WERI-Rb-1 (cell line): ENCODE data around the gene PCBP2.
A peak's percentile ranks its signal among the peaks of the same experiment; 100 is the strongest.

ENCODE experiments used
- DNase-seq: peaks from one replicate; pipeline ENCODE4 v3.0.0-alpha.2; 2020
- H3K27ac ChIP-seq: fragments of 250-450 bp; sonication (Bioruptor Pico); 2 replicates; pipeline ENCODE4 v1.5.1; 2020; ENCODE audit warnings: mild to moderate bottlenecking, moderate library complexity
- H3K27me3 ChIP-seq: fragments of 250-450 bp; sonication (Bioruptor Pico); 2 replicates; pipeline ENCODE4 v1.5.1; 2021; ENCODE audit warnings: mild to moderate bottlenecking, low read depth, moderate library complexity; ENCODE audit not compliant: insufficient read depth, severe bottlenecking
- H3K36me3 ChIP-seq: fragments of 250-450 bp; sonication (Bioruptor Pico); 2 replicates; pipeline ENCODE4 v1.5.1; 2020; ENCODE audit warnings: mild to moderate bottlenecking, moderate library complexity
- H3K4me3 ChIP-seq: 2 replicates; pipeline ENCODE4 v1.5.1; 2011; ENCODE audit warnings: low read depth, mild to moderate bottlenecking, control low read depth, low read length
- H3K9me3 ChIP-seq: fragments of 250-450 bp; sonication (Bioruptor Pico); 2 replicates; pipeline ENCODE4 v1.5.1; 2021; ENCODE audit warnings: mild to moderate bottlenecking, moderate library complexity; ENCODE audit not compliant: severe bottlenecking
- TF ChIP-seq, protein P1 (sequence below): IDR thresholded peaks from 2 replicates; pipeline ENCODE4 v1.5.1; 2011; ENCODE audit warnings: low read depth, mild to moderate bottlenecking, control low read depth, inconsistent platforms, low read length

Gene PCBP2

DNA sequence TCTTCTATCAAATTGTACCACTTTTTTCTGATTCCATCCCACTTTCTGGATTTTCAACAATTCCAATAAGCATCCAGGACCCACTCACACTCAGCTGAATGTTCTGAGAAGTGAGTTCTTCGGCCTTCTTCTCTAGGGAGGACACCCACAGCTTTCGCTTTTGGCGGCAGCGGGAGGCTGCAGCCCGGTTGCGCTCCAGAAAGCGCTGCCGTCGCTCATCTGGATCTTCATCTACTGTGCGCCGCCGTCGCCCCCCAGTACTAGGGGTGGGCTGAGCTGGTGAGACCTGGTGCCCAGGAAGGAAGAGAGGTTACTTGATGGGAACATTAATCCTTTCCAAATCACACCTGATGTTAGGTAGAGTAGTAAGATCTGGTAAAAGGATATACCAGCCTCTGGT lies 72.6 kb downstream of the PCBP2 start:
- Histone ChIP-seq H3K36me3 (peaks cover 80% of the 10 kb centered on the region), H3K27ac (no peak overlapping the region), H3K9me3 (no peaks in the 10 kb centered on the region), H3K4me3 (no peak overlapping the region), H3K27me3 (no peaks in the 10 kb centered on the region)
- TF ChIP-seq, protein P1, sequence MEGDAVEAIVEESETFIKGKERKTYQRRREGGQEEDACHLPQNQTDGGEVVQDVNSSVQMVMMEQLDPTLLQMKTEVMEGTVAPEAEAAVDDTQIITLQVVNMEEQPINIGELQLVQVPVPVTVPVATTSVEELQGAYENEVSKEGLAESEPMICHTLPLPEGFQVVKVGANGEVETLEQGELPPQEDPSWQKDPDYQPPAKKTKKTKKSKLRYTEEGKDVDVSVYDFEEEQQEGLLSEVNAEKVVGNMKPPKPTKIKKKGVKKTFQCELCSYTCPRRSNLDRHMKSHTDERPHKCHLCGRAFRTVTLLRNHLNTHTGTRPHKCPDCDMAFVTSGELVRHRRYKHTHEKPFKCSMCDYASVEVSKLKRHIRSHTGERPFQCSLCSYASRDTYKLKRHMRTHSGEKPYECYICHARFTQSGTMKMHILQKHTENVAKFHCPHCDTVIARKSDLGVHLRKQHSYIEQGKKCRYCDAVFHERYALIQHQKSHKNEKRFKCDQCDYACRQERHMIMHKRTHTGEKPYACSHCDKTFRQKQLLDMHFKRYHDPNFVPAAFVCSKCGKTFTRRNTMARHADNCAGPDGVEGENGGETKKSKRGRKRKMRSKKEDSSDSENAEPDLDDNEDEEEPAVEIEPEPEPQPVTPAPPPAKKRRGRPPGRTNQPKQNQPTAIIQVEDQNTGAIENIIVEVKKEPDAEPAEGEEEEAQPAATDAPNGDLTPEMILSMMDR, result no peak
- DNase-seq, result no peak

DNA sequence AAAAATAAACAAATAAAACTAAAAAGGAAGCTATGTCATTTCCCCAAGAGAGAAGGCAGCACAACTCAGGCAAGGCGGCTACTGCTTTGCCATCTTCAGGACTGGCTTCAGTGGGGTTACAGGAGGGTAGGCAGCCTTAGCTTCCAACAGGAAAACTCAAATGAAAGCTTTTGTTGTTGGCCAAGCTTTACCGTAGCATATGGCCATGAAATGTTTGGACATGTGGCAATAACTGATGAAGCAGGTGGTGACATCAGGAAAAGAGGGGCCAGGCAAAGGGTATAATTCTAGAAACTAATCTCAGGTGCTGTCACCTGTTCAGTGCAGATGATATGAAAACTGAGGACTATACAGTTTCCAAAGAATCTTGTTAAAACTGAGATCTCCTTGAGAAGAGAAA lies 78.2 kb downstream of the PCBP2 start:
- Histone ChIP-seq H3K27me3 (no peaks in the 10 kb centered on the region), H3K36me3 (peaks cover 80% of the 10 kb centered on the region), H3K27ac (peak overlapping the region; percentile 83), H3K4me3 (no peak overlapping the region), H3K9me3 (no peaks in the 10 kb centered on the region)
- peak; percentile 46 for DNase-seq
- TF ChIP-seq, protein P1, result no peak
